HEK293T (cell line): Measurements from ENCODE around the gene TCF19.

Experiments
- CTCF ChIA-PET: fragments of 350-600 bp; formaldehyde crosslinking; extraction: SDS; loops from one replicate; lab custom pipeline; 2021; ENCODE audit warnings: antibody characterized with exemption, inconsistent platforms; lab: Yijun Ruan, JAX
- POLR2A ChIA-PET: fragments of 350-600 bp; formaldehyde crosslinking; extraction: SDS; loops from one replicate; lab custom pipeline; 2020; ENCODE audit warnings: antibody characterized with exemption, inconsistent platforms; lab: Yijun Ruan, JAX
- DNase-seq: peaks from one replicate; pipeline ENCODE4 v3.0.0; 2012; ENCODE audit warnings: mixed read lengths; ENCODE audit errors: extremely low spot score
- ARNT ChIP-seq: fragments of 450-650 bp; IDR thresholded peaks from 2 replicates; pipeline ENCODE4 v1.6.1; 2017; ENCODE audit warnings: mild to moderate bottlenecking
- BHLHE40 ChIP-seq: fragments of 450-650 bp; IDR thresholded peaks from 2 replicates; pipeline ENCODE4 v1.6.1; 2016; ENCODE audit warnings: mild to moderate bottlenecking, moderate library complexity, borderline replicate concordance
- CTBP1 ChIP-seq: fragments of 450-650 bp; IDR thresholded peaks from 2 replicates; pipeline ENCODE4 v1.6.1; 2016; ENCODE audit warnings: borderline replicate concordance
- ELF4 ChIP-seq: fragments of 450-650 bp; IDR thresholded peaks from 2 replicates; pipeline ENCODE4 v1.6.1; 2017; ENCODE audit warnings: antibody characterized with exemption
- FOXA1 ChIP-seq: fragments of 450-650 bp; IDR thresholded peaks from 2 replicates; pipeline ENCODE4 v1.6.1; 2016; ENCODE audit warnings: mild to moderate bottlenecking
- FOXK2 ChIP-seq: fragments of 450-650 bp; IDR thresholded peaks from 2 replicates; pipeline ENCODE4 v1.6.1; 2016; ENCODE audit warnings: mild to moderate bottlenecking
- FOXM1 ChIP-seq: fragments of 450-650 bp; IDR thresholded peaks from 2 replicates; pipeline ENCODE4 v1.6.1; 2017; ENCODE audit warnings: mild to moderate bottlenecking, borderline replicate concordance
- HDGF ChIP-seq: fragments of 450-650 bp; IDR thresholded peaks from 2 replicates; pipeline ENCODE4 v1.6.1; 2017; ENCODE audit warnings: antibody characterized with exemption, borderline replicate concordance
- L3MBTL2 ChIP-seq: fragments of 450-650 bp; conservative IDR thresholded peaks from 2 replicates; pipeline ENCODE4 v1.6.1; 2016; ENCODE audit warnings: mild to moderate bottlenecking
- LEF1 ChIP-seq: fragments of 450-650 bp; IDR thresholded peaks from 2 replicates; pipeline ENCODE4 v1.6.1; 2017; ENCODE audit warnings: mild to moderate bottlenecking, borderline replicate concordance
- NFRKB ChIP-seq: fragments of 450-650 bp; IDR thresholded peaks from 2 replicates; pipeline ENCODE4 v1.6.1; 2016; ENCODE audit warnings: mild to moderate bottlenecking, moderate library complexity
- PKNOX1 ChIP-seq: fragments of 450-650 bp; IDR thresholded peaks from 2 replicates; pipeline ENCODE4 v1.6.1; 2016
- SP1 ChIP-seq: fragments of 450-650 bp; IDR thresholded peaks from 2 replicates; pipeline ENCODE4 v1.6.1; 2017
- SUZ12 ChIP-seq: fragments of 450-650 bp; IDR thresholded peaks from 2 replicates; pipeline ENCODE4 v1.6.1; 2016; ENCODE audit warnings: mild to moderate bottlenecking
- TARDBP ChIP-seq: fragments of 450-650 bp; IDR thresholded peaks from 2 replicates; pipeline ENCODE4 v1.6.1; 2016
- ZNF384 ChIP-seq: fragments of 450-650 bp; IDR thresholded peaks from 2 replicates; pipeline ENCODE4 v1.6.1; 2016

TCF19 gene

GRCh38 chr6:31144296-31144969, 14.0 kb upstream of the TCF19 start:
- no peak for TF ChIP-seq FOXM1
- no peak for TF ChIP-seq ELF4
- TF ChIP-seq SUZ12: no peak
- TF ChIP-seq ARNT: no peak
- no peak for TF ChIP-seq NFRKB
- TF ChIP-seq FOXK2: no peak
- TF ChIP-seq BHLHE40: no peak
- no peak for TF ChIP-seq CTBP1
- no peak for TF ChIP-seq ZNF384
- TF ChIP-seq TARDBP: no peak
- no peak for TF ChIP-seq SP1
- TF ChIP-seq HDGF: no peak
- TF ChIP-seq LEF1: no peak
- TF ChIP-seq PKNOX1: no peak
- TF ChIP-seq L3MBTL2: no peak
- TF ChIP-seq FOXA1: no peak
- DNase-seq: no peak
- ChIA-PET CTCF (no interaction called here), POLR2A (interaction anchor here (2.0 to 2.9 kb wide), 2 partner anchors 13 to 15 kb away, joined by 4 to 14 read pairs; partner anchors contain the start of genes CCHCR1 and TCF19)

GRCh38 chr6:31144970-31145340, 13.4 kb upstream of the TCF19 start:
- CTCF ChIA-PET: no interaction called here
- TF ChIP-seq CTBP1 (no peak), ZNF384 (no peak), SP1 (no peak), L3MBTL2 (no peak), TARDBP (no peak), BHLHE40 (no peak)
- POLR2A ChIA-PET: interaction anchor here (0.9 to 2.9 kb wide), 3 partner anchors 12 to 23 kb away, joined by 3 to 14 read pairs (median 4); partner anchors contain the start of genes CCHCR1 and TCF19
- no peak for DNase-seq

GRCh38 chr6:31145386-31145785, 13.0 kb upstream of the TCF19 start:
- no peak for DNase-seq
- TF ChIP-seq ARNT (no peak), SUZ12 (no peak), CTBP1 (no peak), NFRKB (no peak), FOXK2 (no peak), LEF1 (no peak), FOXA1 (no peak), ZNF384 (no peak), BHLHE40 (no peak), HDGF (no peak), TARDBP (no peak), PKNOX1 (no peak), FOXM1 (no peak), ELF4 (no peak), L3MBTL2 (no peak), SP1 (no peak)
- CTCF ChIA-PET: no interaction called here
- POLR2A ChIA-PET: interaction anchor here (0.8 to 2.9 kb wide), 4 partner anchors 10 to 22 kb away, joined by 3 to 14 read pairs (median 4); partner anchors contain the start of genes CCHCR1 and TCF19

GRCh38 chr6:31149827-31150447, 8.5 kb upstream of the TCF19 start:
- TF ChIP-seq FOXK2 (no peak), HDGF (no peak), LEF1 (no peak), FOXA1 (no peak), ARNT (no peak), ZNF384 (no peak), PKNOX1 (no peak), SUZ12 (no peak), TARDBP (no peak), FOXM1 (no peak), CTBP1 (no peak), BHLHE40 (no peak), SP1 (no peak), L3MBTL2 (no peak), ELF4 (no peak), NFRKB (no peak)
- ChIA-PET POLR2A (interaction anchor here (1.4 kb wide), 1 partner anchor 9 kb away, joined by 4 read pairs; the partner anchor contains the start of gene TCF19), CTCF (interaction anchor here (0.6 kb wide), 1 partner anchor 17 kb away, joined by 4 read pairs; no protein-coding TSS in a partner anchor)
- DNase-seq: no peak

- TF ChIP-seq L3MBTL2 (no peak), ZNF384 (no peak), FOXM1 (no peak), HDGF (no peak), FOXK2 (no peak), SP1 (no peak), TARDBP (no peak), LEF1 (no peak), ELF4 (no peak), ARNT (no peak), FOXA1 (no peak), BHLHE40 (no peak), NFRKB (no peak), PKNOX1 (no peak), SUZ12 (no peak)
- DNase-seq: no peak
- CTCF ChIA-PET: interaction anchor here (0.8 kb wide), 1 partner anchor 26 kb away, joined by 3 read pairs; no protein-coding TSS in a partner anchor
- POLR2A ChIA-PET: interaction anchor here (0.8 to 1.3 kb wide), 3 partner anchors 12 to 41 kb away, joined by 3 to 6 read pairs (median 4); no protein-coding TSS in a partner anchor
Observed at GRCh38 chr6:31152781-31153180, 5.6 kb upstream of the TCF19 start.
